Esophagus squamous epithelium (tissue), 5 donors: ENCODE results near the gene KIF23. TPM values are rescaled to one million over a fixed set of nuclear protein-coding genes. Genes with fewer than 3 reads are reported as not detected.

Experiments
- DNase-seq: peaks from one replicate; lab custom pipeline; 2025; lab: John Stamatoyannopoulos, UW
- H3K27ac ChIP-seq, 4 donors: fragments of 200-600 bp; sonication (generic); one replicate each; pipeline ENCODE4 v1.5.1; 2016 to 2019; ENCODE audit warnings: mild to moderate bottlenecking in 1 of 4
- H3K27me3 ChIP-seq, 4 donors: fragments of 200-600 bp; sonication (generic); 1 replicate in 3 of 4; 2 replicates in 1 of 4; pipeline versions ENCODE4 v1.5.1 to v1.6.0; 2017 to 2021; ENCODE audit warnings: antibody characterized with exemption in 1 of 4
- H3K36me3 ChIP-seq, 3 donors: fragments of 200-600 bp; sonication (generic); one replicate each; pipeline ENCODE4 v1.5.1; 2016 to 2019
- H3K4me1 ChIP-seq, 3 donors: fragments of 200-600 bp; sonication (generic); one replicate each; pipeline ENCODE4 v1.5.1; 2017 to 2019
- H3K4me3 ChIP-seq, 4 donors: fragments of 200-600 bp; sonication (generic); 1 replicate in 3 of 4; 2 replicates in 1 of 4; pipeline ENCODE4 v1.5.1; 2016 to 2019; ENCODE audit warnings: mild to moderate bottlenecking in 2 of 4, moderate library complexity in 1 of 4
- H3K9me3 ChIP-seq, 3 donors: fragments of 200-600 bp; sonication (generic); one replicate each; pipeline ENCODE4 v1.5.1; 2016 to 2019
- CTCF ChIP-seq, 6 experiments: fragments of 450-650 bp in 4 of 6; fragments of 200-600 bp in 2 of 6; sonication (generic) in 2 of 6; IDR thresholded peaks; one replicate each; pipeline ENCODE4 v1.5.1; 2016 to 2019; ENCODE audit warnings: antibody characterized with exemption in 6 of 6, mild to moderate bottlenecking in 4 of 6, moderate library complexity in 4 of 6
- POLR2A ChIP-seq, 4 donors: fragments of 450-650 bp; IDR thresholded peaks; one replicate each; pipeline ENCODE4 v1.6.1; 2017; ENCODE audit warnings: antibody characterized with exemption in 4 of 4, mild to moderate bottlenecking in 4 of 4, moderate library complexity in 3 of 4
- WGBS, 2 donors: methylation state at CpG; one replicate each; pipeline ENCODE4 v1.1.5; 2018; 5-methylcytosine and 5-hydroxymethylcytosine counted together
- intact Hi-C: fragments of 100-400 bp; cut with DNase I; formaldehyde crosslinking; loops from one replicate; pipeline ENCODE4 v1.15.0; 2022
- total RNA-seq, 4 donors: library from RNA; depleted of rRNA; stranded (reverse); fragments of >200 nt; gene quantifications; one replicate each; pipeline ENCODE4 v1.1.0, GENCODE V29; 2016
- donor health status: DM: yes; HTN: yes; CAD: no.

The KIF23 gene
- 10 to 100 TPM; 13.5 to 33.2 (median 13.9) TPM for total RNA-seq

- intact Hi-C loops: no loop called here
- H3K36me3 ChIP-seq: no peaks in the 10 kb centered on the region
Observed at GRCh38 chr15:69413822-69414700, at the start of gene KIF23. TSS of gene KIF23 (plus strand) at chr15:69414349. CDS start at chr15:69414466, 117 bp downstream.

GRCh38 chr15:69367236-69367635 lies 46.9 kb upstream of the KIF23 start:
- Histone ChIP-seq H3K4me1 (no peaks in the 10 kb centered on the region), H3K4me3 (no peak overlapping the region), H3K27ac (no peak overlapping the region), H3K36me3 (no peaks in the 10 kb centered on the region), H3K27me3 (no peaks in the 10 kb centered on the region), H3K9me3 (no peaks in the 10 kb centered on the region)
- intact Hi-C loops: no loop called here
- no peak for DNase-seq
- 69 to 85% methylated on average over 2 to 3 of the region's 3 CpGs for WGBS, 2 donors
- no peak for TF ChIP-seq CTCF (IDR thresholded peaks at IDR 0.05)
- TF ChIP-seq POLR2A (IDR thresholded peaks at IDR 0.05): no peak

More at GRCh38 chr15:69413822-69414700, at the start of gene KIF23:
- no peaks in the 10 kb centered on the region for H3K9me3 ChIP-seq
- peak within 1 kb of the TSS; percentile 52 to 82 (median 75) for H3K27ac ChIP-seq
- peak; percentile 47 for DNase-seq
- peaks cover 0 to 27% (median 3%) of the 10 kb centered on the region in 3 donors for H3K4me1 ChIP-seq
- H3K27me3 ChIP-seq: no peaks in the 10 kb centered on the region
- TF ChIP-seq CTCF (IDR thresholded peaks at IDR 0.05) (no peak), POLR2A (IDR thresholded peaks at IDR 0.05) (peak in 1 of 4 donors; percentile 39)
- 5 to 7% methylated on average over 25 to 27 of the region's 78 CpGs for WGBS, 2 donors
- H3K4me3 ChIP-seq: peak within 1 kb of the TSS; percentile 67 to 87 (median 78)

GRCh38 chr15:69369631-69370030 lies 44.5 kb upstream of the KIF23 start:
- Histone ChIP-seq H3K36me3 (no peaks in the 10 kb centered on the region), H3K27me3 (no peaks in the 10 kb centered on the region), H3K27ac (no peak overlapping the region), H3K4me3 (no peak overlapping the region), H3K4me1 (no peaks in the 10 kb centered on the region), H3K9me3 (no peaks in the 10 kb centered on the region)
- intact Hi-C loops: no loop called here
- WGBS, 2 donors: 73 to 84% methylated on average over 2 of the region's 2 CpGs
- TF ChIP-seq CTCF (IDR thresholded peaks at IDR 0.05): no peak
- TF ChIP-seq POLR2A (IDR thresholded peaks at IDR 0.05): no peak
- no peak for DNase-seq

GRCh38 chr15:69373406-69373805 lies 40.7 kb upstream of the KIF23 start:
- no peaks in the 10 kb centered on the region for H3K27me3 ChIP-seq
- intact Hi-C loops: no loop called here

More at GRCh38 chr15:69373406-69373805, 40.7 kb upstream of the KIF23 start:
- no peak overlapping the region for H3K4me3 ChIP-seq
- DNase-seq: no peak
- 80 to 84% methylated on average over 6 of the region's 6 CpGs for WGBS, 2 donors
- no peak overlapping the region for H3K27ac ChIP-seq
- no peaks in the 10 kb centered on the region for H3K4me1 ChIP-seq
- no peaks in the 10 kb centered on the region for H3K36me3 ChIP-seq
- H3K9me3 ChIP-seq: no peaks in the 10 kb centered on the region
- TF ChIP-seq CTCF (IDR thresholded peaks at IDR 0.05) (no peak), POLR2A (IDR thresholded peaks at IDR 0.05) (no peak)
